CD4-positive, alpha-beta T cell treated with Interleukin-21 for 1 hour (primary cell): ENCODE data around the gene GRIA1.

Experiments
- DNase-seq: peaks from one replicate; pipeline ENCODE4 v3.0.0-alpha.2; 2020

GRIA1 gene

DNA sequence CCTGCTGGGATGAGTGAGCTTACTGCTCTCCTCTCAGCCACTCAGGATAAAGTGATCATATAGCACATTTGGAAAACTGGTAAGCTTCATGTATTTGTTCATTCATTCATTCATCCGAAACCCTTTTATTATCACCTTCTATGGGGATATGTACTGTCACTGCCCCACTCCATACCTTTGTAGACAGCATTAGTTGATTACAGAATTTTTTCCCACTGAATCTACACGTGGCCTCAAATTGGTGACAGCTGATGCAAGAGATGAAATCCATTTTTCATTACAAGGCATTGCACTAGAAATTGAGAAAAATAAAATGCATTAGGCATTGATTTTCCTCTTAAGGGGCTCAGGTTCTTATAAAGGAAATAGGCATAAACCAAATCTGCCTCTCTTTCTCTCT is 9.7 kb downstream of the GRIA1 start:
- DNase-seq: no peak

DNA sequence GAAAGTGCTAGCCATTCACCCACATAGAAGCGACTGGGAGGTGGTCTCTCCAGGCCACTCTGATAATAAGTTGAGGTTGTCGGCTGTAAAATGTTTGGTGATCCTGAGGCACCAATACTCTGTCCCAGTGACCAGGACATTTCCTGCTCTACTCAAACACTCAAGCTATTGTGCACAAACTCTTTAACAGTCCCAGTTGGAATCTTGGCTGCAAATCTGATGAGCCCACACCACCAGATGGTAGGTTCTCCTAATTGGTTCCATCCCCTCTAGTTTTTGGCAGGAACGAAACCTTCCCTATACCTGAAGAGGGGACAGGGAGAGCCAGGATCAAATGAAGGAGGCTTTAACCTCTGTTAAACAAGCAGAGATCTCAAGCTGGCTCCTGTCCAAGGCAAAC is 14.3 kb downstream of the GRIA1 start:
- no peak for DNase-seq

- no peak for DNase-seq
Measured at GRCh38 chr5:153508700-153509099, 18.2 kb downstream of the GRIA1 start.

DNA sequence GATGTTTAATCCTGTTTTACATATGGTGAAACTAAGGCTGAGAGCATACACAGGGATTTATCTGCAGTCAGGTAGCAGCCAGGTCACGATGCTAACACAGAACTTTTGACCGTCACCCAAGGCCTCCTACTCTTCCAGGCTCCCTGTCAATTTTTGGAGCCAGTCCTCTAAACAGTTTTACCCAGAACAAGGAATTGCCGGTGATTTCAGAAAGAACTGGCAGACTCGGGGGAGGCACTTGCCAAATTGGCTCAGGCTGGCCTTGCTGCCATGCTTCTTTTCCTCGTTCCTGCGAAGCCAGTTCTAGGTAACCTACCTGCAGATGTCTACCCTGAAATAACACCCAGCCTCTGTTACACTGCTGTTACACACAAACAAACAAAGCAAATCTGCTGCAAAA is 21.2 kb downstream of the GRIA1 start:
- no peak for DNase-seq

GRCh38 chr5:153513156-153513555 is 22.7 kb downstream of the GRIA1 start:
- DNase-seq: no peak

DNA sequence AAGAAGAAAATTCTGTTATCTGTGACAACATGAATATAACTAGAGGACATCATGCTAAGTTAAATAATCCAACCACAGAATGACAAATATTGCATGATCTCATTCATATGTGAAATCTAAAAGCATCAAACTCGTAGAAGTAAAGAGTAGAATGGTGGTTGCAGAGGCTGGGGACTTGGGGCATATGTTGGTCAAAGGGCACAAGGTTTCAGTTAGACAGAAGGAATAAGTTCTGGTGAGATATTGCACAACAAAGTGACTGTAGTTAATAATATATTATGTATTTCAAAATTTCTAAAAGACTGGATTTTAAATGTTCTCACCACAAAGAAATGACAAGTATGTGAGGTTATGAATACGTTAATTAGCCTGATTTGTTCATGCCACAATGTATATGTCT is 24.8 kb downstream of the GRIA1 start:
- DNase-seq: no peak

DNA sequence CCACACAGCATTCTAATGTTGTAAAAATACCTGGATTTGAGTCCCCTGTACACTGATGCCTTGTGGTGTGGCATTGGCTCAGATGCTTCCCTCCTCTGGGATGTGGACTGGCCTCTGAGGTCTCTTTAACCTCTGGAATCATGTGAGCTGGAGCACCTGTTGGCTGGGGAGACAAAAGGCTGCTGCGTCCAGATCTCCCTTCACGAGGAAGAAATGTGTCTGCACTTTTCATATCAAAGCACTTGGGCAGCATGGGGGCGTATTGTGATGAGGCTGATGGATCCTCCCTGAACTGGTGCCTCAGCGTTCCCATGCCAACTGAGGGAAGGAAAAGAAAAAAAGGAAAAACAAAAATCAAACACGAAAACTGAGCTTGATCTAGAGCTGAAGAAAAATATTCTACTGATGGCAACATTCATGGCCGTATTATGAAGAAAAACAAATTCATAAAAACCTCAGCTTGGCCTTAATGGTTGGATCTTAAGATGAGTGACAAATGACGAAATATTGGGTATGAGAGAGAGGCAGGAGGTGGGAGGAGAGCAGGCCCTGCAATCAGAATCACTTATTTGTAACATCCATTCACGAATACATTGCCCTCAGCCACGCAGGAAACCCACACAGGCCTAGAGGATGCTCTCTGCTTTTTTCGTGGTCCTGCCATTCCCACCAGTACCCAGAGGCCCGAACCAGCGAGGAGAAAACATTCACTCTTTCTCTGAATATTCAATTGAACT is 26.2 kb downstream of the GRIA1 start:
- DNase-seq: no peak

DNA sequence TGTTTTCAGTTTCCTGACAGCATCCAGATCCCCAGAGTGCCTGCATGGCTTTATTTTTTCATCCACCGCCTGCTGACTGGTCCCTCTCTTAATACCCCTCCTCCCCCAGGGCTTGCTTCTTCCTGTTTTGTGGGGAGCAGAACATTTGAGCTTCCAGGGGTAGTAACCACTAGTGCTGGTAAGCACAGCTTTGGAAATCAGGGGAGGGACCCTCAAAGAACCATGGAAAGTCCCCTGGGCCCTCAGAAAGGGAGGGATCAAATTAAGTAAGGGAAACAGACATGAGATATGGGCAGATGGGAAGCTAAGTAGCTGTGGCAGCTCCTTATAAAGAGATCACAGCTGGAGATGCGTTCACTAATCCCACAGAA is 26.8 kb downstream of the GRIA1 start:
- no peak for DNase-seq

GRCh38 chr5:153520137-153520536 is 29.7 kb downstream of the GRIA1 start:
- DNase-seq: no peak

DNA sequence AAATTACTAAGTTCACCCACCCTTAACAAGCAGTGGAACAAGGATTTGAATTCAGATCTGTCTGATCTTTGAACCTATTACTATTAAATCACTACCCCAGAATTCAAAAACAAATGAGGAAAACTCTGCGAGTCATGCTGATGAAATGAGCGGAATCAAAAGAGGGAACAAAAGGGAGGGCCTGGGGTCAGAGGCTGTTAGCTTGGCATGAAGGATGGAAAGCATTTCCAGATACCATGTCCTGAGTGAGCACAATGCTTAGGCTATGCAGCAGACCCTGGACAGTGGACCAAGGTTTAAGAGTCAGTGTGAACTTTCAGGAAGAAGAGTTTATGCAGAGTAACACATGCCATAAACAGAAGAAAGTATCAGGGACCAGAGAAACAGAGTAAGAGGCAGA is 30.5 kb downstream of the GRIA1 start:
- DNase-seq: no peak

DNA sequence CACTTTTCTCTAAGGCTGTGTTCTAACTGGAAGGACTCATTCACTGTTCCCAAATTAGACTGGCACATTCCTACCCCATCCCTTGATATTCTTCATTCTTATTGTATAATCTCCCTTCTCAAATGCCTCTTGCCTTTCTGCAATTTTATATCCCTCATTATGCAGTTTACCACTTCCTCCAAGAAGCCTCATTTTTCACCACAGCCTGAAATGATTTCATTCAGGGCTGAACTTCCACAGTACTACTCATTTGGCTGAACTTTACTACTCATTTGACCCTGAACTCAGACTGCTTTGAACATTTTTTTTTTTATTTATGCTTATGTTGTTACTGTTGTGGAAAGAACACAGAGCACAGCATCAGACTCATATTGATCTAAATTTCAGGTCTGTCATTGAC is 32.7 kb downstream of the GRIA1 start:
- DNase-seq: no peak

DNA sequence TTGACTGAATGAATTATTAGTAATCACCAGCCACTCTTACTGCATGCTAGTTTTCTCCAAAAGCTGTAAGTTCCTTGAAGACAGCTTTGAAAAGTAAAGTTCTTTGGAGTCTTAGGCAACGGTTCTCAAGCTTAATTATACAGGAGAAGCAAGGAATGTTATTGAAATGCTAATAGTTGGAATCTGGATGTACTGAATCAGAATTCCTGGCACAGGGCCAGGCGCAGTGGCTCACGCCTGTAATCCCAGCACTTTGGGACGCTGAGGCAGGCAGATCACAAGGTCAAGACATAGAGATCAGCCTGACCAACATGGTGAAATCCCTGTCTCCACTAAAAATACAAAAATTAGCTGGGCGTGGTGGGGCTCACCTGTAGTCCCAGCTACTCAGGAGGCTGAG is 33.4 kb downstream of the GRIA1 start:
- no peak for DNase-seq

DNA sequence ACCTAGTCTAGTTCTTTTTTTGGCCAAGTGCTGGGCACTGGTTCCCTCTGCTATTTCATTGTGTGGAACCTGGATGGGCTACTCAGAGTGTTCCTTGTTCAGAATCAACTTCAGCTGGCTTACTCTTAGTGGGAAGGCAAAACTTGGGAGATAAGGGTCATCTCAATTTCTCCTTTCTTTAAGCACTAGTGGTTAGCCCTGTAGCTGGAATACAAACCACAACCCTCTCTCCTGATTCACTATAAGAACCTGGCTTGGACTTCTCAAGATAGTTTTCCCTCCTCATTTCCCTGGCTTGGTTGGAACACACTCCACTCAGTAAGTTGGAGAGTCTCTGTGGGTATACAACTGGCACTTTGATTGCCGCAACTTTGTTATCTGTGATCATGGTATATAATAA is 35.1 kb downstream of the GRIA1 start:
- no peak for DNase-seq

GRCh38 chr5:153530357-153531143 is 40.1 kb downstream of the GRIA1 start:
- DNase-seq: no peak

GRCh38 chr5:153533546-153533945 is 43.1 kb downstream of the GRIA1 start:
- DNase-seq: no peak

DNA sequence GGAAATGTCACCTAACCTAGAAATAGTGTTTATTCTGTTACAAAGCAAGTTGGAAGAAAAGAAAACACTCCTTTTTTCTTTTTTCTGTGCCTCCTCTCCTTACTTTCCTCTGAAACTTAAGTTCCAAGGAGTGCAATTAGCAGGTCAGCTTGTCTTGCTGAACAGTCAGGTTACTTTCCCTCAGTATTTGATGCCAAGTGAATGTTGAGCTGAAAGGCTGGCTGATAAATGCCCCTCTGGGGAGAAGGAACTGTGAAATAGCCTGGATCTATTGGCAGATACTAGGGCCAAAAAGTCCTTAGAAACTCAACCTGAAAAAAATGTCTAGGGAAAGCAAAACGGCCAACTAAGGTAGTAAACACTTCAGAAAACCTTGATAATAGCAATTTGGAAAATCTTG is 43.6 kb downstream of the GRIA1 start:
- DNase-seq: no peak

GRCh38 chr5:153537207-153537606 is 46.7 kb downstream of the GRIA1 start:
- DNase-seq: no peak

GRCh38 chr5:153539983-153540382 is 49.5 kb downstream of the GRIA1 start:
- DNase-seq: no peak

- no peak for DNase-seq
Measured at GRCh38 chr5:153542536-153542935, 52.1 kb downstream of the GRIA1 start.

DNA sequence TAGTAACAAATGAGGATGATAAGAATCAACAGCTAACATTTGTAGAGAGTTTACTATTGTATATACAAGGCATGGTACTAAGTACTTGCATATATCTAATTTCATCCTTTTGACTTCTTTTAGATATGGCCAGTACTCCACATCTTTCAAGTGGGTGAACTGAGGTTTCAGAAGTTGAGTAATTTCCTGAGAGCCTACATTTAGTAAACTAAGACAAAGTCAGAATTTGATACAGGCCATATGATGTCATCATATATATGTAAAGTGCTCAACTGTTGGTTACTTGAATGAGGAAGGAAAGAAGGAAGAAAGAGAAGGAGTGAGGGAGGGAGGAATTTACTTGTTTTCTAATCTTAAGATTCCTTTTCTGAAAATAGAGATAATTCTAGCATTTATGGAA is 52.8 kb downstream of the GRIA1 start:
- no peak for DNase-seq

DNA sequence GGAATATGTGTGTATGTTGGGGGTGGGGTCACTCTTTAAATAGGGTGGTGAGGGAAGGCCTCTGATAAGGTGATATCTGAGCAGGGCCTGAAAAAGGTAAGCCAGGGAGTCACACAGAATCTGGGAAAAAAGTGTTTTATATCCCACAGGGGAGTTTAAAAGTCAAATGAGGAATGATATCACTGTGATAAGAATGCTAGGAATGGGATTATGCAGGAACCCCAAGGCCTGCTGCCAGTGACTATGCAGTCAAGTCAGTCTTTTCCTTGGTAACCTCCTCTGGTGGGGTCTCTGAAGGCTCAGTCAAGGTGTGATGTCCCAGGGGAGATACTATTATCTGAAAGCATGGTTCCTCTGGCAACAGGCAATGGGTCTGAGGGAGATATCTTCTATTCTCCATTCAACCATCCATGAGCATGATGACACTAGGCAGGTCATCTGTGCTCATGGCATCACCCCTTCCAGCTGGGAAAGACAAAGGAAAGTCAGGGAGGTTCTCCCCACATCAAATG is 53.5 kb downstream of the GRIA1 start:
- DNase-seq: no peak

DNA sequence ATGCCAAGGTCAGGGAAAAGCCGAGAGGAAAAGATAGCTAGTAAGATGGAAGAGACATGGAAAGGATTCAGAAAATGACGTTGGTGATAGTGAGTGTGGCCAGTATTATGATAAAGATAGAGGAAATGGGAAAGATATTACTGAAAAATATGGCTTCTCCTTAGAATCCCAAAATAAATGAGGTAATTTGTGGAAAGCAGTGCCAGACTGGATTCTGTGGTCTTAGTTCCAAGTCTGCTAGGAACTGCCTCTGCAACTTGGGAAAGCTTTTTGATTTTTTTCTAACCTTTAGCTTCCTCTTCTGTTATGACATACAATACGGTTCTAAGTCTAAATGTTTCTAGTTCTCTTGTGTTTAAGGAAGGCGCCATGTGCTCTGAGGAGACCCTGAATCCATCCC is 54.2 kb downstream of the GRIA1 start:
- DNase-seq: no peak

DNA sequence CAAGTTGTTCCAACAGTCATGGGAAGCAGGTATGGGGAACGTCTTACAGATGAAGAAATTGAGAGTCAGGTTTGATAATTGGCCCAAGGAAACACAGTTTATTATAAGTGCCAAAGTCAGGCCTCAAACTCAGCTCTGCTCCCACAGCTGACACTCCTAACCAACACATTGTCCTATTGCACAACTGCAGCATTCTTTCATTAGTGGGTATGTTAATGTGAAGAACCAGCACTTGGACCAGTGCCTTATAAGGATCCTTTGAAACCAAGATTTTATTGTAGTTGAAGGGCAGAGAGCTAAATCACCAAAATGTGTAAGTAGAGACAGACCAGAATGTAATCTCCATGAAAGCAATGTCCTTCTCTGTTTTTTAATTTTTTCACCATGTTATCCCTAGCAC is 56.1 kb downstream of the GRIA1 start:
- DNase-seq: no peak

- DNase-seq: no peak
Measured at GRCh38 chr5:153551537-153552079, 61.1 kb downstream of the GRIA1 start.
